ENCODE measurements around the gene PLCXD3.
"Not testable (repeated sequence)": the region's sequence is repeated elsewhere in the genome, so short reads cannot be mapped to it uniquely, and the experiment has no call there.

PLCXD3 gene

DNA sequence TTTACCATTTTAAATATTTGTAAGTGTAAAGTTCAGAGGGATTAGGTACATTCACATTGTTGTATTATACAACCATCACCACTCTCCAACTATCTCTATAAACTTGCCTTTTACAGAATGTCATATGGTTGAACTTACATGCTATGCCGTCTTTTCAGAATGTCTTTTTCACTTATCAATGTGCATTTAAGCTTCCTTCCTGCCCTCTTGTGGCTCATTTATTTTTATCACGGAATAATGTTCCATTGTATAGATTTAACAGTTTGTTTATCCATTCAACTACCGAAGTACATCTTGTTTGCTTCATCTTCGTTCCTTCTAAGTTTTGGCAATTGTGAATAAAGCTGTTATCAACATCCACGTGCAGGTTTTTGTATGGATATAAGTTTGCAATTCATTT lies 163.8 kb downstream of the PLCXD3 start:
- DNase-seq (ENCODE audit: low spot score), result no peak

DNA sequence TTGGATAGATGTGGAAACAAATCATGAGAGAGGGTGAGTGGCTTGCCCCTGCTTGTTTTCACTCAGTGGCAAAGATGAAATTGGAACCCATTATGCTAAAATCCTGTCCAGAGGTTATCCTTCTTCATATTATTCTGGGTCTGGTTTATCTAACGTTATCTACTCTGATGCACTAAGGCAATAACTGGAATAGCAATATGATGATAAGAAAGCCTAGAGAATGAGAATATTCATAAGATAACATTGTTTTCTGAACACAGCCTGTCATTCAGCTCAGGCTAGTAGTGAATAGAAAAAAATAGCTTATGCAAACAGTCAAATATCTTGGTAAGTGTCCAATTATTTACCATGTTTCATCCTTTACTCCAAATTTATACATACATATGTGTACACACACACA lies 165.1 kb downstream of the PLCXD3 start:
- DNase-seq (ENCODE audit: low spot score), result no peak

DNA sequence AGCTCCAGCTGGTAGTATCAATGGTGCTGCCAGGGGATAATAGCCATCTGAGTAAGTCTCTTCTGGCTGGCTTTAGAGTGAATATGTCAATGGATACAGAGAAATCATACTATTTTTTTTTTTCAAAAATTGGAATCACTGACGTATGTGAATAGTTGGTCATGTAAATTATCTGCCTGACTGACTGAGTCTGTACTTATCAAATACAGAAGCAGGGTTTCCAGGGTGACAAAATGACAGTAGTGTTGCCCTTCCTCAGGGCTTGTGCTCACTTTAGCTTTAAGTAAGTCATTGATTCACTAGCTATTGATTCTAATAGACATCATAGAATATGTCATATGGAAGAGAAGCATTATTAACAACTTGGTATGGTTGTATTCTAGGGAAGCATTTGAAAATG lies 171.1 kb downstream of the PLCXD3 start:
- DNase-seq (ENCODE audit: low spot score), result no peak

DNA sequence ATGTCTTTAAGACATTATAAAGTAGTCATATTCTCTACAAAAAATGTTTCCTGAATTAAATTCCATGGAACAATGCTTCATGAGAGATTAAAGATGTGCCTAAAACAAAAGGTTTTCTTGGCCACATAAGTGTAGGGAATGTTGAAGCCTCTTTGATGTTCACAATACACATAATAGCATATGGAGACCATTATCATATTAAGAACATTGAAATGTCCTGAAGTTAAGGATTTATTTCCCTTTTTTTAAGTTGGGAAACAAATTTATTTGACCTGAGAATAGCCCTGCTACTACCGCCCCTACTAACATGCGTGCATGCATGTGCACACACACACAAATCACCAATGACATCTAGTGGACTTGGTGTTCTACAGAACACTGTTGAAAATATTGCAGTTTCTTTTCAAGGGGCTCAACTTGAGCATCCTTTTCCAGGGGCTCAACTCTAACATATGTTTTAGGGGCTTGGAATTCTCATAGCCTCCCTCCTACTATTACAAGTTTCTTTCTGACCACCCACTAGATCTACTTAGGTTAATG lies 172.2 kb downstream of the PLCXD3 start:
- DNase-seq (ENCODE audit: low spot score), result no peak

DNA sequence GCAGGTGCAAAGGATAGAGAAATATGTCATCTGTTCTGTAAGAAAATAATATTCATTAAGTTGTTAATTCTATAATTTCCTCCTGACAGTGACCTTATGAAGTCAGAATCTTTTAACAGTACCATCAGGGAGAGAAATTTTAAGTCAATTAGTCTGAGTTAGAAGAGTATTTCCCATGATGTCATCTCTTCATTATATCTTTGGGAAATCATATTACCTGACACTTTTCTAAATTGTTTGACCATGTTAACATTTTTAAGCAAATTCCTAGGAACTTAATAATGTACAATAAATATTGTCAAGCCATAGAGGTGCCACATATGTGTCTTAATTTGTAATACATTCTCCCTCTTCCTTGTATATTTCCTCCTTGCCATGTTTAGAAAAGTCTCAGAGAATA lies 172.7 kb downstream of the PLCXD3 start:
- no peak for DNase-seq (ENCODE audit: low spot score)

DNA sequence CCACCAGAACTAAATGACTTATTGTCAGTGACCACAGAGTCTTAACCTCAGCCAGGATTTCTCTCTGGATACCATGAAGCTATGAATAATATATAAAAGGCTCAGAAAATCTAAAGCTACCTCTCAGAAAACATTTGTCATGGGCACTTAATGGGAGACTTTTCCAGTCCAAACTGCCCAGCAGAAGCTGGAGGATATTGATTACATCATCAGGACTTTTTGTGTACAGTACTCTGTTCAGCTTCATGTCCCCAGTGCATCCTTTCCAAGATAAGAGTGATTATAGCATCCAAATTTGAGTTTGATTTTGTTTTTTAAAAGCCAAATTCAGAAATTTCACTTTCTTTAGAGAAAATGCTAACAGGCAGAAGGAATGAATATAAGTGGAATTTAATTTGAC lies 173.2 kb downstream of the PLCXD3 start:
- DNase-seq (ENCODE audit: low spot score), result no peak

DNA sequence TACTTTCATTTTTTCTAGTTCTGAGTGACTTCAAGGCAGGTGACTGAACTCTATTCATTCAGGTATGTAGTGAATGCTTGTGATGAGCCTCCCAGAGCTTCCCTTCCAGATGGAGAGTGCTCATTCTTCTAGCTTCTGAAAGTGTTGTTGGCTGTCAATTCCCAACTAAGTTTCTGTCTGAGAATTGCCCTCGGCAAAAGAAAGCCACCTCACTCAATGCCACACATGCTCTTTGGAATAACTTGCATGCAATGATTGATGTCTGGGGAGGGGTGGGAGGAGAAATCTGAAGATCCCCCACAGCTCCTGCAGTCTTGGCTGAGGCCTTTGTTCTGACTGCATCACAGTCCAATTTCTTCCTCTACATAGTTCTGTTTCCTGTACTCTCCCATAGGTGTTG lies 173.9 kb downstream of the PLCXD3 start:
- no peak for DNase-seq (ENCODE audit: low spot score)

DNA sequence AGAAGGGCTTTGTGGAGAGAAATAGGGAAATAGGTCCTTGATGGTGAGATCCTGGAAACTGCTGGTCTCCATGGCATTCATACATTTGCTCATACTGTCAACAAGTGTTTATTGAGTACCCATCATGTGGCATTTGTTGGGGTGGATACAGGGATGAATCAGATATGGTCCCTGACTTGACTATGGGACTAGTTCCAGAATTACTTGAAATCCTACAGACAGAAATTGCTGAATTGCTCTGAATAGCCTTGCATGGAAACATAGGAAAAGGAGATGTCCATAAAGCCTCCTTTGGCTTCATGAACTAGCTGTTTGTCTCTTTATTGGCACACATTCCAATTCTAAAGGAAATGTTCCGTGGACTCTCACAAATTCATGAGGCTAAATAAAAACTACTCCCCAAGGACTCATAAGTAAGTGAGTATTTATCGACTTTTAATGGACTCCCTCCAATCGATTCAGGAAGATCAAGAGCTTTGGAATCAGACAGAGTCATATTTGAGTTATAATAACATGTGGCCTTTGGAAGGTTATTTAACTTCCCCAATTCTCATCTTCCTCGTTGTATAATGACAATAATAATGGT lies 174.7 kb downstream of the PLCXD3 start:
- no peak for DNase-seq (ENCODE audit: low spot score)

DNA sequence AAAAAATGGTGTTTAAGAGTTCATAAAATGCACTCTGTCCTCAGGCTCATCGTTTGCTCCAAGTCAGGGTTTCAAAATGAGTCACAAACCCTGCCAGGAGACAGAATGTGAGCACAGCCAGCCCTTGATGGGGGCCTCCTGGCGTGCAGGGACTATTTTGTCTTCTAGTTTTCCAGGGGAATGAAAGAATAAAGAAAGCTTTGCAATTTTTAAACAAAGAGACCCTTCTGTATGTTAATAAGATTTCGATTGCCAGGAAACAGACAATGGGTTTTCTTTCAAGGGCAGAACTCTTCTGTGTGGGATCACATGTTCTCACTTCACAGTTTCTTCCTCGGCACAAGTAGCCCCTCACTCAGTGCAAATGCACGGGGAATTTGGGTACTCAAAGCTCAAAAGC lies 175.6 kb downstream of the PLCXD3 start:
- DNase-seq (ENCODE audit: low spot score), result no peak

DNA sequence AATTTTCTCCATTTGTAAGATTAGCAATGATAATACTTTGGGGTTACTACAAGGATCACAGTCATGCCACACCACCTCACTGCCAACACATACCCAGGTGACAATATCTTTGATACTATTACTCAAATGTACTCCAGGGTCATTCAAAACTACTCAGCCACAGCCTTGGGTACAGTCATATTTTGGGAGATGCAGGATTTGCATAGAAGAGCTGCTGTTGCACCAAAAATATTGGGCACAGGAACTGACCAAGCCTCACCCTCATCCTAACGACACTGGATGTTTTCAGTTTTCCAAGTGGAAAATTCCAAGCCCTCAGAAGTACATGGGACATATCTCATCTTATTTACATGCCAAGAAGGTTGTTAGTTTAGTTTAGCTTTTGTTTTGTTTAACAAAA lies 176.2 kb downstream of the PLCXD3 start:
- no peak for DNase-seq (ENCODE audit: low spot score)

DNA sequence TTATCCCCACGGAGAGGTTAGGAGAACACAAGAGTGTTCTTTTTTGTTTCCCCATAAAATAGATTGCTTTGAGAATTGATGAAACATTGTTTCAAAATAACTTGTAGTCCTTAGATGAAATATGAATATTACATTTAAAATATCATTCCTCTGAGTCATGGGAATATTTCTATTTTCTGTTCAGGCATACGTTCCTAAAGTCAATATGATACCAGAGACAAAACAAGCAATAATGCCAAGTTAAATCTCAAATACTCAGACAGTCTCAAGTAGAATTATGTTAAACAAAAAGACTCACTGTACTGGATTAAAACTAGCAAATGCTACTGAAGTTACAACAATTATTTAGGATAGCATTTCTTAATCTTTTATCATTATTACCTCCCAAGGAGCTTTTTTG lies 185.3 kb downstream of the PLCXD3 start:
- no peak for DNase-seq (ENCODE audit: low spot score)

DNA sequence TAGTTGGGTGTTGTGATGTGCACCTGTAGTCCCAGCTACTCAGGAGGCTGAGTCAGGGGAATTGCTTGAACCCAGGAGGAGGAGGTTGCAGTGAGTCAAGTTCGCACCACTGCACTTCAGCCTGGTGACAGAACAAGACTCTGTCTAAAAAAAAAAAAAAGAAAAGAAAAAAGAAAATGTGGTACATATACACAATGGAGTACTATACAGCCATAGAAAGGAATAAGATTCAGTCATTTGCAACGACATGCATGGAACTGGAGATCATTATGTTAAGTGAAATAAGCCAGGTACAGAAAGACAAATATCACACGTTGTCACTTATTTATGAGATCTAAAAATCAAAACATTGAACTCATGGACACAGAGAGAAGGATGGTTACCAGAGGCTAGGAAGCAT lies 187.6 kb downstream of the PLCXD3 start:
- DNase-seq (ENCODE audit: low spot score), result not testable (repeated sequence)

DNA sequence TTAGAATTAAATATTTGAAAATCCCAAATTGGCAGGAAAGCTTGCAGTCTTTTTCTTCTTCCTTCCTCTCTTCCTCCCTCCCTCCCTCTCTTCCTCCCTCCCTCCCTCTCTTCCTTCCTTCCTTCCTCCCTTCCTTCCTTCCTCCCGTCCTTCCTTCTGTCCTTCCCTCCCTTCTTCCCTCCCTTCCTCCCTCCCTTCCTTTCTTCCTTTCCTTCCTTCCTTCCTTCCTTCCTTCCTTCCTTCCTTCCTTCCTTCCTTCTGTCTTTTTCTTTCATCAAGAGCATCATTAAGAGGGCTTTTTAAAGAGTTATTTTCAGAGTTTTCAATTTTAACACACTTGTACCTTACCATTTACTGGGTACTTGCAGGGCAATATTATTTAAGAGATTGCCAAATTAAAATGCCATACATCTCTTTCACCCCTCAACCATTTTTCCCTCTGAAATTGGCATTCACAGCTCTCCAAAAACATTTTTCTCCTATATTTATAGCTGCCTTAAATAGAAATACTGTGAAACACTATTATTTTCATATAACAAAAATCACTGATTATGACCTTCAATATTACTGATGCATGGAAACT lies 197.8 kb downstream of the PLCXD3 start:
- DNase-seq (ENCODE audit: low spot score), result no peak

DNA sequence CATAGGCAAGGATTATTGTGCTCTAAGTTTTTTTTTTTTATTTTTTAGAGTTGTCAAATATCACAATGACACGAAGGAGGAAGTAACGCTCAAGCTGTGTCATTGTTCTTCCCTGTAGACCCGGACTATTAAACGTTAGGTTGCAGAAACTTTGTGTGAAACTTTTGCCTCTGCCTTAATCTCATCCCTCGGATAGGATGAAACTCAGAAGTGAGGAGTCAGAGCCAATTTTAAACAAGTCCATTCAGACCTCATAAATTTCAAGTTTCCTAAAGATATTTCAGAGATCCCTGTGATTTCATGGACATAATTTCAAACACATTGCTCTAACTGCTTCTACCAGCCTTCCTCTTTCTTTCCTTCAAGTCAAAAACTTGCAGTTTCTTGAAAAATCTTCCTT lies 198.3 kb downstream of the PLCXD3 start:
- DNase-seq (ENCODE audit: low spot score), result no peak

DNA sequence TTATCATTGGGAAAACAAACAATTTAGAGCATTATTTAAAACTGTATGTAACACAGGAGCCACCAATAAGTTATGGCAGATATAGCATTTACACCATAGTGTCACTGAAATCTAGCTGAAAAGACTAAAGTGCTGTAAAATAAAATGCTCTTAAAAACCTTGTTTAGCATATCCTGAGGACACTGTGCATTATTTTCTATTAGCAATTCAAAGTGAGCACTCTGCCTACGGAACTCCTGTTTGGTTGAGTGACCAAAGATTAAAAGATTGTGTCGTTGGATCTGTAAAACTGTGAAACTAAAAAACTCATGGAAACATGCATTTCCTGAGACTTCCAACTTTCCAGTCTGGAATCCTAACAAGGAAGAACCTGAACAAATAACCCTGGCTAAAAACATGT lies 201.1 kb downstream of the PLCXD3 start:
- DNase-seq (ENCODE audit: low spot score), result no peak

DNA sequence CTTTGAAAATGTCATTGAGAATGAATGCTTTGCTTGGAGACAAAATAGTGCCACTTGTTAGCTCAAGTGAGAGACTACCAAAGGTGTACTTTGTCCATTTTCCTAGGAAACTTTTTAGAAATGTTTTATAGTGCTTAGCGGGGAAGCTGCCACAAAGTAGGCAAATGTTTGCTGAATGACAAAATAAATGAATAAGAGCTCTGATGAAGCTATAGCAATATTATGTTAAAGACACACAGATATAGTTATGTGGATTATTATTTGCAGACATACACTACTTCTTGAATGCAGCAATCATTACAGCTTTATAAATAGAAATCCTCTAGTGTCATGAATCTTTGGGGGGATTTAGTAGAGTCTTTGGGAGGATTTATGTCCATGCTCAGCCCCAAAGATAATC lies 204.4 kb downstream of the PLCXD3 start:
- no peak for DNase-seq (ENCODE audit: low spot score)

DNA sequence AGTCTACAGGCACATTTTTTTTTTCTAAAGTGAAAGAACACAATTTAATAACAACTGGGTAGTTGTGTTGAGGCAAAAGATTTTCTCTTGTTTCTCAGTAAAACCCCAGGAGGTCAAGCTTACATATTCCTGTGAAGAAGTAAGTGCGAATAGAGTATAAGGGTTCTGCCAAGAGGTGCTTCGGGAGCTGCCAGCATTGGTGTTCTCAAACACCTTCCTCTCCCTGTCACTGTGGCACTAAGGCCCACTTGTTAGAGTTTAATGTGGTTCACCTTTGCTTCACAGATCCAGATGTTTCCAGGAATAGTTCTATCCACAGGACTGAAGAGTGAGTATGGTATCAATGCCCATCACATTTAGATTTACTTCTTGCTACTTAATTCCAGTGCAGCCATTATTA lies 205.3 kb downstream of the PLCXD3 start:
- no peak for DNase-seq (ENCODE audit: low spot score)

DNA sequence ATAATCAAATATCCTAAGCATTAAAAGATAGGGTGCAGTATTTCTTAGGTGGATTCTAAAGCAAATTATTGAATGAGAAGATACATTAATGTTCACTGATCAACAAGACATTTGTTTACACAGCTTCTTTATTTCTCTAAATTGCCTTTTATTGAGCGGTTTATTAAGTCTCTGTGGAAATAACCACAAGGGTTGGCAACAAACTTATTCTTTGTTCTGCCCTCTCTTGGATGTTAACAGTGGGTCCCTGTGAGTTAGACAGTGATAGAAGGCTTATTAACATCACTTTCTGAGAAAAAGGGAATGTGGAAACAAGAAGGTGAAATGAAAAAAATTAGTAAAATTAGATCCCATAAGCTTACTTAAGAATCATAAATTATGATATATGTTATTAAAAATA lies 214.3 kb downstream of the PLCXD3 start:
- DNase-seq (ENCODE audit: low spot score), result no peak

DNA sequence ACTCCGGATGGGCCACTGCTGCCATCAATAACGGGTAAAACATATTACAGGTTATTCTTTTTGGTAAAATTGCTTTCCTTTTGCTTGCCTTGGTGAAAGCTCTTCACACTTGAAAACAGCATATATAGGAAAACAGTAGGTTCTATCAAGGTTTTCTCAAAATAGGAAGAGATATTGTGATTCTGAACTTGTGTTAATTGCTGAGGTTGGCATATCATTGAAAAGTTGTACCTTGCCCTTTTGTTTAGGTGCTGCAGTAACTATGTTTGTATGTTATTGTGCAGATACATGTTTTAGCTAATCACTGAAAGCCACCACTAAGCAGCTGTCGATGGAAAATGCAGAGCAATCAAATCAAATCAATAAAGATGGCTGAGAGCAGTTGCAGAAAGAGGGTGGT lies 219.1 kb downstream of the PLCXD3 start:
- no peak for DNase-seq (ENCODE audit: low spot score)

DNA sequence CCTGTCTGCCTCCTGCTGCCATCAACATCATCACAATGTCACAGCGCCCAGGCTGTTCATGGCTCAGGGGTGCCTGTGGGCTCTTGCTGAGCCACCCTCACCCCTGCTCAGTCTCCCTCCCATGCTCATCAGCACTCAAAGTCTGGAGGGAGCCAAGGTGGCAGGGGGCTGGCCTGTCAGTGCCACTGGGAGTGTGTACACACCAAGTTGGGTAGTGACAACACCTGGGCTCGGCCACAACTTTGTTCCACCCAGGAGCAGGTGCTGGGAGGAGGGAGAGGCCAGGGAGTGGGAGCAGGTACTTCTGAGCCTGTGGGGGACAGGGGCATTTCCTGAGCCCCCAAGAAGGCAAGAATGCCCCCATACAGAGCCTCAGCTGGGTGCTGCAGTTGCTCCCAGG lies 219.6 kb downstream of the PLCXD3 start:
- DNase-seq (ENCODE audit: low spot score), result no peak

DNA sequence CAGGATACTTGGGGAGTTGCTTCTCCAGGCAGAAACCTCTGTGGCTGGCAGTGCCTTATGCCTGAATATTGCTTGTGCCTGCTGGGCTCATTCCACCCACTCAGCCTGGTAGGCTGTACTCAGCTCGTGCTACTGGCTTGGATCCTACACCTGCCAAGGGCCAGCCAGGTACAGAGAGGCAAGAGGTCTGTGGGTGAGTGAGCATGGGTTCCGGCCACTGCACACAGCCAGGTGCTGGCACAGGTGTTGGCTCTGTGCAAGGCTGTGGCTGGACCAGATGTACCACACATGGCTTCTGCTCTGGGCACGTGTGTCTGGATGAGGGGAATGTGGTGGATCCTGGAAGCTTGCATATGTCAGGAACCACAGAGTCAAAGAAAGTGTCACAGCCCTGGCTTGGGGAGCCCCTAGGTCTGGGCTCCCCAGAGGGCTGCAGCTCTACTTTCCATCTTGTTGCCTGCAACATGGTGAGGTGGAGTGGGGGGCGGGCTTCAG lies 220.4 kb downstream of the PLCXD3 start:
- DNase-seq (ENCODE audit: low spot score), result no peak

DNA sequence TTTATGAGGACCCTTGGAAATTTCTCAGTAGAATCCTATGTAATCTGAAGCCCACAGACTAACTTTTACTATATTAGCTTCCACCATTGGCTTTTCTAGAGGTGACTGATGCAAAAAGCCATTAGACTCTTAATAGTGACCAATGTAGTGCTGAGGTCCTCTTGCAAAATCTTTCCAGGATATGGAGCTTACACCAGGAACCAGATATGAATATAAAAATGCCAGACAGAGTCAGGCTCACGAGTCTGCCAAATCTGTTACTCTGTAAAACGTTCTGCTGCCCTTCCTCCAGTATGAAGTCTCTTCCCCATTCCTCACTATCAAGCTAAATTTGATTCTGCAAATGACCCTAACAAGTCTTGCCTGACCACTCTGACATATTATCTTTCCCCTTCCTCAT lies 223.7 kb downstream of the PLCXD3 start:
- no peak for DNase-seq (ENCODE audit: low spot score)

DNA sequence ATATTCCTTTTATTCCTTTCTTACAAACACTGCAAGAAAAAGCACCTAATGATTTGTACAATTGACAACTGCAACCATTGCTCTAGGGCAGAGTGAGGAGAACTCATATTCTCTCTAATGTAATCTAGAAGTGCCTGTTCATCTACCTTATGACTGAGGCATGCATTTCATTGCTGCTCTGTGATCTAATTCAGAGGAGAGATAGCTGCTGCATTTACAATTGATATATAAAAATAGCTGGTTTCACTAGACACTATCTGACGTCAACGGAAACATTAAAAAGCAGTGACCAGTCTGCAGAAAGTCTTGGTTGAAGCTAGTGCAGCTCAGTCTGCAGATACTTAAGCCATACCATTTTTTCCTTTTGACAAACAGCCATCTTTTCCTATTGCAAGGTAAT lies 224.2 kb downstream of the PLCXD3 start:
- no peak for DNase-seq (ENCODE audit: low spot score)

DNA sequence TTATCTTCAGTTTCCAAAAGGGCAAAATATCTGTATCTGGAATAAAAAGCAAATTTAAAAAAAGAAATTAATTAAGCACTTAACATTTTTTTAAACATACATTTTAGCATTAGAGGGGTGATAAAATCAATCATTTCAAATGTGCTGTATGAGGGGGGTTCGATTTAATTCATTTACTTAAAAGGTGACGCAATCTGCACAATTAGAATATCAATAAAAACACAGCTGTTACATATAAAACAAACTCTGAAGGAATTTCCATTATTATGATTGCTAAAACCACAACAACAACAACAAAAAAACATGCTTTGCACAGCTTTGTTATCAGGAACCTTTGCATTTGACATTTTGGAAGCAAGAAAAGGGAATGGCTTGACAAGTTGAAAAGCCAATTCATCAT lies 225.5 kb downstream of the PLCXD3 start:
- DNase-seq (ENCODE audit: low spot score), result no peak
